Iris pigment epithelial cell (primary cell): ENCODE results near the gene TK2.
"Not testable (repeated sequence)": the region's sequence is repeated elsewhere in the genome, so short reads cannot be mapped to it uniquely, and the experiment has no call there.

Experiments used
- DNase-seq: peaks from one replicate; pipeline ENCODE4 v3.0.0-alpha.2; 2011; ENCODE audit warnings: low read depth

TK2 gene

DNA sequence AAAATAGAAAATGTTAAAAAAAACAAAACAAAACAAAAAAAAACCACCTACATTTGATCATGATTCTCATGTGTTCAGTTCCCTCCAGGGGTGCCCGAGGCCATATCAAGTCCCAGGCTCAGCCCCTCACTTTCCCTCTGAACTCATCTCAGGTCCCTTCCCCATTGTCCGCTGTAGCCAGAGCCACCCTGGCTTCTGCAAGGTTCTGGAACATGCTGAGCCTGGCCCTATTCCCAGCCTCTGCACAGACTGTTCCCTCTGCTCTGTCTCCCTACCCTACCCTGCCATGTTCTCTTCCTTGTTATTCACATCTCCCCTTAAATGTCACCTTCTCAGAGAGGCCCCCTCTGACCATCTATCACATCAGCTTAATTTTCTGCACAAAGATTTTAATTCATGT is 46.9 kb downstream of the TK2 start:
- no peak for DNase-seq

DNA sequence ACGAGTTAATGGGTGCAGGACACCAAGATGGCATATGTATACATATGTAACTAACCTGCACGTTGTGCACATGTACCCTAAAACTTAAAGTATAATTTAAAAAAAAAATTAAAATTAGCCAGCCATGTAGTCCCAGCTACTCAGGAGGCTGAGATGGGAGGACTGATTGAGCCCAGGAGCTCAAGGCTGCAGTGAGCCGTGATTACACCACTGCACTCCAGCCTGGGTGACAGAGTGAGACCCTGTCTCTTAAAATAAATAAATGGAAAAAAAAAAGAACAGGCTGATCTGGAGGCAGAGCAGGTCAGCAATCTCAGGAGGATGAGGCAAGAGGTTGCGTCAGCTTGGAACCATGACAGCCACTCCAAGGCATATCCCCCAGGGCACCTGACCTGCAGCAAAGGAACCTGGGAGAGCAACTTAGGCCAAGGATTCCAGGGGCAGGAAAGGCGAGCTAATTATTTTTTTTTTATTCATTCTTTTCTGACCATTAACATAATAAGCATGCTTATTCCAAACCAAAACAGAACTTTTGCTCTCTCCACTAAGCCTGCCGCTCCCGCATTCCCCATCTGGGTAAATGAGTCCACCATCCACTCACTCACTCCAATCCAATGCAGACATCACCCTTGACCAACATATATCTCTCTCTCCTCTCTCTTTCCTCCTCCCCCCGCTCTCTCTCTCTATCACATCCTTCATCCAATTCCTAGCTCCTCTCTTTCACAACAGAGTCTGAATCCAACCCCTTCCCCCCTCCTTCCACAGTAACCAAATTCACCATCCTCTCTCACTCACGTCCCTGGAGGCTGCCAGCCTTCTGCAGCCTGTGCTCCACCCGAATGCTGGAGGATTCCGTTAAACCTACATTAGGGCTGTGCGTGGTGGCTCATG is 47.7 kb downstream of the TK2 start:
- DNase-seq = peak; percentile 77

- DNase-seq = not testable (repeated sequence)
Observed at GRCh38 chr16:66501563-66501962, 48.4 kb downstream of the TK2 start.

- not testable (repeated sequence) for DNase-seq
Observed at GRCh38 chr16:66497921-66498320, 52.0 kb downstream of the TK2 start.

- DNase-seq = not testable (repeated sequence)
Observed at GRCh38 chr16:66496226-66496625, 53.7 kb downstream of the TK2 start.

DNA sequence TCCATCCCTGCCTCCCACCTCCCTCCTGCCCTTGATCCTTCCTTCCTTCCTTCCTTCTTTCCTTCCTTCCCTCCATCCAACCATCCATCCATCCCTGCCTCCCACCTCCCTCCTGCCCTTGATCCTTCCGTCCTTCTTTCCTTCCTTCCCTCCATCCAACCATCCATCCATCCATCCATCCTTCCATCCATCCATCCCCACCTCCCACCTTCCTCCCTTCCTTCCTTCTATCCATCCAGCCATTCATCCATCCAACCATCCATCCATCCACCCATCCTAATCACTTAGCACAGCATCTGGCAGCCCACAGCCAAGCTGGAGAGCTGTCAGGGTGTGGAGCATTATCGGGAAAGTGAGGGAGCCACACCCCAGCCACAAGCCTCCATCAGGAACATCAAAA is 54.5 kb downstream of the TK2 start:
- no peak for DNase-seq

GRCh38 chr16:66494916-66495315 is 55.0 kb downstream of the TK2 start:
- no peak for DNase-seq

DNA sequence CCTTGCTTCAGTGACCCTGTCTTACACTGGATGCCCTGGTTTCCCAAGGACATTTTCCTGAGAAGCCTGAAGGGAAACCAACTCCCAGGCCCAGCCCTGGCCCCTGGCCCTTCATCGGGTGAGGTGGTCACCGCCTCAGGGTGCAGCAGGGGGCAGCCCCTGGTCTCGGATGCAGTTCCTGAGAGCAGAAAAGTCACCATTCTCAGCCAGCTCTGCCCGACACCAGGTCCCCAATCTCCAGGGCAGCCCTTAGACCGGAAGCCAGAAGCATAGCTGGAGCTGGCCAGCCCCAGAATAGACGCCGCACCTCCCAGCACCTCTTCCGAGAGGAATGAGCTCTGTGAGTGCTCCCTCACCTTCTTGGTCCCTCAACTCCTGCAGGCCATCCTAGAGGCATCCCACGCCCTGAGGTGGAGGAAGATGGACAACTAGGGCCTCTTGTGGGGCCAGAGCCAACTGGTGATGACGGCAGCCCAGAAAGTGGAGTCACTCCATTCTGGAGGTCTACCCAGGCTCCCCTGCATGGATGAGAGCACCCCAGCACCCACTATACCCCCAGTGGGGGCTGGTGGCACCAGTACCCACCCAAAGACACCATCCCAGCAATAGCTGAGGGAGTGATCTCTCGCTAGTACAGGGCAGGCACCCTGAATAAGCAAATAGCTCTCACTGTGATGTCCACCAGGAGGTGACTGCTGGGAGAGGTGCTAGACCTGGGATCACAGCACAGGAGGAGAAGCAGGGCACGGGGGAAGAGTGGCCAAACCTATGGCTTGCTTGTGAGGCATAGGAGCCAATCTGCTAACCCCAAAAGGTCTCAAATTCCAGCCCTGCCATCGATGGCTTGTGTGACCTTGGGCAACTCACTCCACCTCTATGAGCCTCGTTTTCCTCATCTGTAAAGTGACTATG is 56.2 kb downstream of the TK2 start:
- DNase-seq = no peak

- DNase-seq = no peak
Observed at GRCh38 chr16:66491716-66492064, 58.2 kb downstream of the TK2 start.

DNA sequence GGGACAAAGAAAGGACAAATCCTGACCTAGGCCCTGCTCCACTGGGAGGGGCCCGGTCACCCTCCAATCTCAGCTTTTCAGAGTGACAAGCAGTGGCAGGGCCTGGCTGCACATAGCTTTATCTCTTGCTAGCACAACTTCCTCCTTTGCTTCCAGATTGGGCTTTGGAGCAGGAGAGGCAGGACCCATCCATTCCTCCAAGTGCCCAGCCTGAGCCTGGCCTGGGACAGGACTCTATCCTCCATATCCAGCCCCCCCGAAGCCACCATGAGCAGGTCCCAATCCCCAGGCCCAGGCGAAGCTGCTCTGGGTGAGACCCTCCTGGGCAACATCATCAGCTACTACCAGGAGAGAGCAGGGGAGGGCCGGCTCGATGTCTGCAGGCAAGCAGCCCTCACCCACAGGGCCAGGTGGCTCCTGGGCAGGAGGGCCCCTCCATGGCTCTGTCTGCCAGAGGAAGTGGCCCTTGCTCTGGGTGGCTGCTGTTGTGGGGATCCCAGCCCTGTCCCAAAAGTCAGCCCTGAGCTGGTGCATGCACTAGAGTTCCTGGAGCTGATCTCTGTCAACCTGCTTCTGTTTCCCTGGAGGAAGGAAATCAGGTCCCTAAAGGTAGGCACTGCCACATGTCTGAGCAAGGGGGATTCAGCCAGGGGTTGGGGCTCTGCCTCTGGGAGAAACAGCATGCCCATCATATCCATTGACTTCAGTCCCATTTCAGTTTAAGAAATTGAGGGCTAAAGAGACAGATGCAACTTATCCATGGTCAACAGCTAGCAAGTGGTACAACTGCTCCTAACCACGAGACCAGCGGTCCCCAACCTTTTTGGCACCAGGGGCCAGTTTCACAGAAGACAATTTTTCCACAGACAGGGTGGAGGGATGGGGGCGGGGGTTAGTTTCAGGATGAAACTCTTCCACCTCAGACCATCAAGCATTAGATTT is 58.9 kb downstream of the TK2 start:
- no peak for DNase-seq

DNA sequence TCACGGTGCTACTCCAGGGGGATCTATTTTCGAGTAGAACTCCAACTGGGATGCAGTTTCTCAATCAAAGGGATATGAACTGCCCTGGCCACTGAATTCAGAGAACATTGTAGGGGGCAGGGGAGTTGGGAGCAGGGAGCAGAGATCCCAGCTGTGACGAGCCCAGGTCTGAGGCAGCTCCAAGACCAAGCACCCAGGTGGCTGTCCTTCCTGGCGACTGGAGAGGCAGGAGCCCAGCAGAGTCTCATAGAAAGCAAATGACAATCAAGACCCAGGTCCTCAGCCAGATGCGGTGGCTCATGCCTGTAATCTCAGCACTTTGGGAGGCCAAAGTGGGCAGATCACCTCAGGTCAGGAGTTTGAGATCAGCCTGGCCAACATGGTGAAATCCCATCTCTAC is 60.1 kb downstream of the TK2 start:
- DNase-seq = no peak

- no peak for DNase-seq
Observed at GRCh38 chr16:66489385-66489784, 60.5 kb downstream of the TK2 start.

DNA sequence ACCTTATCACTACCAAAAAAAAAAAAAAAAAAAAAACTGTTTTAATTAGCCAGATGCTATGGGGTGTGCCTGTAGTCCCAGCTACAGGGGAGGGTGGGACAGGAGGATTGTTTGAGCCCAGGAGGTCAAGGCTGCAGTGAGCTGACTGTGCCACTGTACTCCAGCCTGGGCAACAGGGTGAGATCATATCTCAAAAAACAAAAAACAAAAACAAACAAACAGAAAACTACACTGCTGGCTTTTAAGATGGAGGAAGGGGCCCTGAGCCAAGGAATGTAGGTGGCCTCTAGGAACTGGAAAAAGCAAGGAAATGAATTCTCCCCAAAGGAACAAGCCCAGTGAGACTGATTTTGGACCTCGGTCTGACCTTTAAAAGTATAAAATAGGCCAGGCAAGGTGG is 61.4 kb downstream of the TK2 start:
- DNase-seq = no peak

- DNase-seq = no peak
Observed at GRCh38 chr16:66487580-66488275, 62.2 kb downstream of the TK2 start.

DNA sequence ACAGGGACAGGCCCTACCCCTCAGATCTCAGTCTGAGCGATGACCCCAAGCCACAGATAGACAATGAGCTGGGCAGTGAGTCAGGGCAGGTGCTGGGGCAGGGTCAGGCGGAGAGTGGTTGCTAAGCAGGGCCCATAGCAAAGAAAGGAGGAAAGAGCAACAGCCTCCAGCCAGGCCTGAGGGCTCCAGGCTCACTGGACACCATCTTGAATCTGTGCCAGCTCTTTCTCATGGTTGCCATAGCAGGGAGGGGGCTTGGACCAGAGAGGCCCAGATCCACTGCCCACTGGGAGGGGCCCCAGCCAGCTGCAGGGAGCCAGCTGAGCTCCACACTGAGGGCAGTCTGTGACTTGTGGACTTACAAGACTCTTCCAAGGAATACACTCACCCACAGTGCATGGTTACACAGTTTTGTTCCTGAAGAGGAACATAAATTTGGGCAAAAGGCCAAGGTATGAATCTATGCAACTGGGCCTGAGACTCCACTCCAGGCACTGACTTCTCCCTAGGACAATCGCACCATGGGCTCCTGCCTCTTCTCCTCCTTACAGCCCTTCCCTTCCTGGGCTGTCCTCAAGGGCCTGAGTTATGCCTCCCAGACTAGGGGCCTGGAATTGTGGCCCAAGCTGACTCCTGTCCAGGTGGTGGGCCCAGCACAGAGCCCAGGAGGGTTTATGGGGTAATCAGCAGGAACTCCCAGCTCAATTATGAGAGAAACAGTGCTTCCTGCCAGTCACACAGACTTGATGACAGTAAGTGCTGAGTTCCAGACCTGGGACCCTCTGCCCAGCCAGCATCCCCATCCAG is 62.9 kb downstream of the TK2 start:
- peak; percentile 86 for DNase-seq

GRCh38 chr16:66486199-66486772 is 63.6 kb downstream of the TK2 start:
- DNase-seq = no peak

DNA sequence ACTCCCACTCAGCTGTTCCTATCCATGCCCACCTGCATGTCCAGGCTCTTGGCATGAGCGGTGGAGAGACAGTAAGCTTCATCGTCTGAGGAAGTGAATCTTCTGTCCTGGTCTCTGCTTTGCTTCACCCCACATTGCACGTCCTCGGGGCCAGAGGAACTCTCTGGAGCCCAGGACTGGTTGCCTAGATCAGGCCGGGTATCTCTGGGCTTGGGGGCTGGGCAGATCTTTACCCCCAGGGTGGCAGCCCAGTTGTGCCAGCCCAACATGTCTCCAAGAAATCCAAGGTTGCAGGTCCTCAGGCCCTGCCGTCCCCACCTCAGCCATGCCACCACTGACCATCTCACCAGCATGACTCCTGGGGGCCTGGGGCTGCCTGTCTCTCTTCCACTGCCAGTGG is 64.5 kb downstream of the TK2 start:
- no peak for DNase-seq

GRCh38 chr16:66484453-66485213 is 65.3 kb downstream of the TK2 start:
- DNase-seq = no peak

- peak; percentile 64 for DNase-seq
Observed at GRCh38 chr16:66483689-66484452, 66.1 kb downstream of the TK2 start.
